ENCODE measurements around the gene SEPTIN1. TPM values are rescaled to one million over a fixed set of nuclear protein-coding genes. Genes with fewer than 3 reads are reported as not detected.
A peak's percentile ranks its signal among the peaks of the same experiment; 100 is the strongest.
"Not testable (repeated sequence)": the region's sequence is repeated elsewhere in the genome, so short reads cannot be mapped to it uniquely, and the experiment has no call there.

The SEPTIN1 gene
- total and polyA plus RNA-seq, 7 donors = 0.22 to 1.8 (median 0.51) TPM

GRCh38 chr16:30342751-30343490 is 39.4 kb downstream of the SEPTIN1 start:
- Histone ChIP-seq H3K4me1 (no peaks in the 10 kb centered on the region), H3K36me3 (ENCODE audit: insufficient read depth in 1 of 2, low read depth in 1 of 2) (no peaks in the 10 kb centered on the region), H3K27ac (no peak overlapping the region), H3K27me3 (ENCODE audit: insufficient read depth in 3 of 3, low read length in 2 of 3) (no peaks in the 10 kb centered on the region), H3K4me3 (no peak overlapping the region), H3K9me3 (no peaks in the 10 kb centered on the region)
- ATAC-seq (no peak), DNase-seq (no peak)
- WGBS, 3 donors = 92% methylated on average over 30 to 32 of the region's 32 CpGs
- TF ChIP-seq CTCF (IDR thresholded peaks at IDR 0.05) = no peak
- intact Hi-C loops (cut with DNase I) = no loop called here

DNA sequence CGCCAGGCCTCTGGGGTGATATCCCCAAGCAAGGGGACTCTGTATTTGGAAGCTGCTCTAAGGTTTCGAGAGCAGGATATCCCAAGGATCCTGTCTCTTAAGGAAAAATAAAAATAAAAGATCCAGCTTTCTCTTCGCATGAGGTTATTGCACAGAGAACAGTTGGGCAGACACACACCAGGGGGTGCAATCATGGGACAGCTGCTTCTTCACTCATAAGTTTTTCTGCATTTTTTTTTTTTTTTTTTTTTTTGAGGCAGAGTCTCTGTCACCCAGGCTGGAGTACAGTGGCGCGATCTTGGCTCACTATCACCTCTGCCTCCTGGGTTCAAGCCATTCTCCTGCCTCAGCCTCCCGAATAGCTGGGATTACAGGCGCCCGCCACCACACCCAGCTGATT is 40.4 kb downstream of the SEPTIN1 start:
- intact Hi-C loops (cut with DNase I) = not testable (repeated sequence)

GRCh38 chr16:30340621-30341020 is 41.7 kb downstream of the SEPTIN1 start:
- Histone ChIP-seq H3K27me3 (ENCODE audit: insufficient read depth in 3 of 3, low read length in 2 of 3) (no peaks in the 10 kb centered on the region), H3K9me3 (no peaks in the 10 kb centered on the region), H3K36me3 (ENCODE audit: insufficient read depth in 1 of 2, low read depth in 1 of 2) (no peaks in the 10 kb centered on the region), H3K27ac (no peak overlapping the region), H3K4me3 (no peak overlapping the region), H3K4me1 (peaks cover 7% of the 10 kb centered on the region)
- ATAC-seq (no peak), DNase-seq (no peak)
- WGBS, 3 donors = 90 to 92% (median 91%) methylated on average over 13 of the region's 13 CpGs
- no peak for TF ChIP-seq CTCF (IDR thresholded peaks at IDR 0.05)
- intact Hi-C loops (cut with DNase I) = no loop called here

More for the DNA sequence above, 40.4 kb downstream of the SEPTIN1 start:
- H3K27me3 ChIP-seq (ENCODE audit: insufficient read depth in 3 of 3, low read length in 2 of 3); H3K4me3 ChIP-seq; H3K27ac ChIP-seq; H3K9me3 ChIP-seq; DNase-seq; ATAC-seq; H3K4me1 ChIP-seq; H3K36me3 ChIP-seq (ENCODE audit: insufficient read depth in 1 of 2, low read depth in 1 of 2): not testable (repeated sequence)
- 80 to 89% (median 87%) methylated on average over 8 of the region's 8 CpGs for WGBS, 3 donors

GRCh38 chr16:30338715-30339114 is 43.6 kb downstream of the SEPTIN1 start:
- ATAC-seq; H3K9me3 ChIP-seq; DNase-seq; intact Hi-C loops (cut with DNase I); H3K27ac ChIP-seq; H3K36me3 ChIP-seq (ENCODE audit: insufficient read depth in 1 of 2, low read depth in 1 of 2); H3K27me3 ChIP-seq (ENCODE audit: insufficient read depth in 3 of 3, low read length in 2 of 3); H3K4me1 ChIP-seq; H3K4me3 ChIP-seq: not testable (repeated sequence)
- WGBS, 3 donors = 30 to 58% (median 39%) methylated on average over 3 to 4 of the region's 5 CpGs

- H3K4me3 ChIP-seq; H3K27me3 ChIP-seq (ENCODE audit: insufficient read depth in 3 of 3, low read length in 2 of 3); ATAC-seq; H3K36me3 ChIP-seq (ENCODE audit: insufficient read depth in 1 of 2, low read depth in 1 of 2); DNase-seq; H3K27ac ChIP-seq; intact Hi-C loops (cut with DNase I); H3K4me1 ChIP-seq; H3K9me3 ChIP-seq: not testable (repeated sequence)
- 89 to 92% (median 91%) methylated on average over 7 to 10 of the region's 10 CpGs for WGBS, 3 donors
Observed at GRCh38 chr16:30337964-30338357, 44.4 kb downstream of the SEPTIN1 start.

- Histone ChIP-seq H3K27me3 (ENCODE audit: insufficient read depth in 3 of 3, low read length in 2 of 3) (no peaks in the 10 kb centered on the region), H3K27ac (peak overlapping the region; percentile 97), H3K4me1 (peaks cover 8% of the 10 kb centered on the region), H3K36me3 (ENCODE audit: insufficient read depth in 1 of 2, low read depth in 1 of 2) (no peaks in the 10 kb centered on the region), H3K4me3 (peak overlapping the region; percentile 82), H3K9me3 (no peaks in the 10 kb centered on the region)
- ATAC-seq (peak; percentile 35 to 66 (median 50)), DNase-seq (peak in 1 of 2 donors; percentile 76)
- TF ChIP-seq CTCF (IDR thresholded peaks at IDR 0.05) = no peak
- intact Hi-C loops (cut with DNase I) = no loop called here
- WGBS, 3 donors = 32 to 49% (median 39%) methylated on average over 17 of the region's 17 CpGs
Observed at GRCh38 chr16:30335598-30336474, 46.5 kb downstream of the SEPTIN1 start.

DNA sequence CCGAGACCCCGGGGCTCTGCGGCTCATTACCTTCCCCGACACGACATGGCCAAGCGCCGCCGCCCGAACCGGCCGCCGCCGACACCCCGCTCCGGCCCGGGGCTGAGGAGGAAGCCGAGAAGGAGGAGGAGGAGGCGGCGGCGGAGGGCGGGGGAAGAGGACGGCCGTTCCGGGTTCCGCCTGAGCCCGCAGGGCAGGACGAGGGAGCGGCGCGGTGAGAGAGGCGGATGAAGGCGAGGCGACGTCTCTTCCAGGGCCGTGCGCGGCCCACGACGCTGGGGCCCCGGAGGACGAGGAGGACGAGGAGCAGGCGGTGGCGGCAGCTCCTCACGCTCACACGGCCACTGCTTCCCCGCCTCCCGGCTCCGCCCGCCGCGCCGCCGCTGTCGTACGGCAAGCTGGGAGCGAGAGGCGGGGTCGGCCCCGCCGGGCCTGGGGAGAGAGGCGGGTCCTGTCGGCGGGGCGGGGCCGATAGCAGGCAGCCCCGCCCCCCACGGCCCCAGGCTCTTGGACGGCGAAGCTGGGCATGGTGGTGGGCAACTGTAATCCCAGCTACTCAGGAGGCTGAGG is 47.2 kb downstream of the SEPTIN1 start:
- H3K4me1 ChIP-seq; H3K36me3 ChIP-seq (ENCODE audit: insufficient read depth in 1 of 2, low read depth in 1 of 2); H3K27me3 ChIP-seq (ENCODE audit: insufficient read depth in 3 of 3, low read length in 2 of 3); intact Hi-C loops (cut with DNase I); H3K9me3 ChIP-seq: not testable (repeated sequence)
- Histone ChIP-seq H3K4me3 (peak overlapping the region; percentile 82), H3K27ac (peak overlapping the region; percentile 97)
- peak; percentile 87 to 92 for DNase-seq
- 0% methylated on average over 50 to 69 of the region's 70 CpGs for WGBS, 3 donors
- peak; percentile 89 to 93 (median 90) for ATAC-seq

DNA sequence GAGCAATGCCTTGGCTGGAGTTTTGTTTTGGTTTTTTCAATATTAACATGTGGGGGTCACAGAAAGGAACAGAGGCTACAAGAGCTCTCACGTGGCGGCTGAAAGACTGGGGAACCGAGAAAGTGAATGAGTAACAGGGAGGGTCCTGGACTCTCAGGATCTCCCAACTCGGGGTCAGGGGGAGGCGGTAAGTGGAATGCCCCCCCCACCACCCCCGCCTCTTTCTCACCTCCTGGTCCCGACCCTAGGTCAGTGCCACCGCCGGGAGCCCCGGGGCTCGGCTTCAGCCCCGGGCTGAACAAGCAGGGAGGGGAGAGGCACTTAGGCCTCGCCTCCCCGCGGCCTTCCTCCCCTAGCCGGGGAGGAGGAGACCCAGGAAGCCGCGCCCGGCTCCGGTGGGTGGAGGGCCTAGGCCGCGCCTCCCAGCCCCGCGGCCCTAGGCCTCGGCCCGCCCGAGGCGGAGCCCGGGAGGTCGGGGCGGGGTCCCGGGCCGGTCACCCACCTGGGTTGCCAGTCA is 47.8 kb downstream of the SEPTIN1 start:
- H3K9me3 ChIP-seq; H3K27me3 ChIP-seq (ENCODE audit: insufficient read depth in 3 of 3, low read length in 2 of 3); H3K36me3 ChIP-seq (ENCODE audit: insufficient read depth in 1 of 2, low read depth in 1 of 2); intact Hi-C loops (cut with DNase I); H3K4me1 ChIP-seq: not testable (repeated sequence)
- peak; percentile 86 to 93 for DNase-seq
- 0% methylated on average over 3 to 24 of the region's 33 CpGs for WGBS, 3 donors
- peak; percentile 81 to 93 (median 90) for ATAC-seq
- Histone ChIP-seq H3K4me3 (peak overlapping the region; percentile 82), H3K27ac (peak overlapping the region; percentile 97)
